HG02943 (cell line): ENCODE results near the gene POLR1G.

Source experiments
- ATAC-seq: cut with Tn5 transposase; IDR thresholded peaks from one replicate; pipeline ENCODE4 v1.9.1; 2021; ENCODE audit warnings: mild to moderate bottlenecking, low read depth, moderate library complexity; ENCODE audit not compliant: unreplicated experiment

The POLR1G gene

GRCh38 chr19:45406226-45407090, at the start of gene POLR1G:
TSS of gene POLR1G (plus strand) at chr19:45406644. CDS start at chr19:45406697, 53 bp downstream.
- ATAC-seq = peak; percentile 65

GRCh38 chr19:45356760-45357444, 49.5 kb upstream of the POLR1G start:
- no peak for ATAC-seq

GRCh38 chr19:45357445-45357783, 49.0 kb upstream of the POLR1G start:
- no peak for ATAC-seq

DNA sequence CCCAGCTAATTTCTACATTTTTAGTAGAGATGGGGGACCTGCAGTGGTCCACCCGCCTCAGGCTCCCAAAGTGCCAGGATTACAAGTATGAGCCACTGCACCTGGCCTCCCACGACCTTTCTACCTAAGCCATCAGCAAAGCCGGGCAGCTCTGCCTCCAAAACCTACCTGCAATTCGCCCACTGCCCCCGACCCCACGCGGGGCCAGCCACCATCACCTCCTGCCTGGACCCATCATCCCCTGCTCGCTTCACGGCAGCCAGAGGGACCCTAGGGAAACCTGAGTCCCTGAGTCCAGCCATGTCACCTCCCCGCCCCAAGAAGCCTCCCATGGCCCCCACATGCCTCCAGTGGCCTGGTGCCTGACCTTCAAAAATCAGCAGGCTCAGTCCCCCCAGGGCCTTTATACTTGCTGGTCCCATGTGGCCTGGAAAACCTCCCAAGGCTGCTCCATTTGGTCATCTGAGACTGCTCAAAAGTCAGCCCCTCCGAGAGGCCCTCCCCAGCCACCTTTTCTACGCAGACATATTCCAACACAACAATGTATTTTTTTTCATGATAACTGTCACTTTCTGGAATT, 48.1 kb upstream of the POLR1G start:
- ATAC-seq = no peak

- ATAC-seq = no peak
Measured at GRCh38 chr19:45361608-45362007, 44.8 kb upstream of the POLR1G start.

DNA sequence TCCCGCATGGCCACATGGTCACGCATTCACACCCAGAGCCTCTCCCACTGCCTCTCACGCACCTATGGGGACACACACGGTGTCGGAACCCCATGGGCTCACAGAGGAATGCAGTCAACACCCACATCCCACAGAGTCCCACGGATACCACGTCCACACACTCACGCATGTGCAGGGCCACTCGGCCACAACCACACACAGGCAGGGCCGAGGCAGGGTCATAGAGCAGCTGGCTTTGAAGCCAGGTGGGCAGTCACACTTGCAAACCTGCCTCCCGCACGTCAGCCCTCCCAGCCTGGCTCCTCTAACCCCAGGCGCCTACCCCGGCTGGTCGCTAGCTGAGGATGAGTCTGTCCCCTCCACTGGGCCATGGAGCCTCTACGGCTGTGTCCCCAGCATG, 44.2 kb upstream of the POLR1G start:
- ATAC-seq = no peak

DNA sequence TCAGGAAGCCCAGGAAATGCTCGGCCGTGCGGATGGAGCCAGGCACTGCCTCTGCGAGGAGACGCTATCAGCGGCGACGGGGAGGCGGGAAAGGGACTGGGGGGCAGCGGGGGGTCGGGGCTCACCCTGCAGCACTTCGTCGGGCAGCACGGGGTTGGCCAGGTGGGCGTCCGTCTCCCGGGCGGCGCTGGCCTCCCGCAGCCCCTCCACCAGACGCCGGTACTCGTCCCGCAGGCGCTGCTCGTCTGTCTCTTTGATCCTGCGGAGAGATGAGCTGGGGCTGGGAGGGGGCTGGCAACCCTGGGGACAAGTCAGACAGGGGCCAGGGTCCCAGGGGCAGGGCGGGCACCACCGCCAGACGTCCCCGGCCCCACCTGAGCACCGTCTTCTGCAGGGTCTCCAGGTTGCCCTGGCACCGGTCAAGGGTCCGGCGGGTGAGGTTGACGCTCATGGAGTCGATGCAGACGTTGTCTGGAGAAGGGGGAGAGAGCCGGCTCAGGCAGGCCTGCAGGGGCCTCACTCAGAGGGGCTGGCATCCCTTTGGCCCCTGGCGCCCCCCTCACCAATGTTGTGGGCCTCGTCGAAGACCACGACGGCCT, 42.5 kb upstream of the POLR1G start:
- ATAC-seq = no peak

- no peak for ATAC-seq
Measured at GRCh38 chr19:45364696-45365095, 41.7 kb upstream of the POLR1G start.

DNA sequence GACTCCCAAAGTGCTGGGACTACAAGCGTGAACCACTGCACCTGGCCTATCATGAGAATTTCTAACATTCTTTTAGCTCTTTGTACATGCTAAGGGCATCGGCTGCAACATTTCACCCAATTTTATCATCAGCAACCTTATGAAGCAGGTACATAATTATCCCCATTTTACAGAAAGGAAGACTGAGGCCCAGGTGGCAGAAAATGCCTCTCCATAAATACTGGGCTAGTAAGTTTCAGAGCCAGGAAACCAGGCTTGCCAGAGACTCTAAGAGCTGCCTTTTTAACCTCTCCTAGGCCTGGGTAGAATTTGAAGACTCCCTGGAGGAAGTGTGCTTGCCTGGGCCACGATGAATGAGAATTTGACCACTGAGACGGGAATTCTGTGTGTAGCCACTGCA, 38.3 kb upstream of the POLR1G start:
- no peak for ATAC-seq

- no peak for ATAC-seq
Measured at GRCh38 chr19:45368737-45369340, 37.6 kb upstream of the POLR1G start.

DNA sequence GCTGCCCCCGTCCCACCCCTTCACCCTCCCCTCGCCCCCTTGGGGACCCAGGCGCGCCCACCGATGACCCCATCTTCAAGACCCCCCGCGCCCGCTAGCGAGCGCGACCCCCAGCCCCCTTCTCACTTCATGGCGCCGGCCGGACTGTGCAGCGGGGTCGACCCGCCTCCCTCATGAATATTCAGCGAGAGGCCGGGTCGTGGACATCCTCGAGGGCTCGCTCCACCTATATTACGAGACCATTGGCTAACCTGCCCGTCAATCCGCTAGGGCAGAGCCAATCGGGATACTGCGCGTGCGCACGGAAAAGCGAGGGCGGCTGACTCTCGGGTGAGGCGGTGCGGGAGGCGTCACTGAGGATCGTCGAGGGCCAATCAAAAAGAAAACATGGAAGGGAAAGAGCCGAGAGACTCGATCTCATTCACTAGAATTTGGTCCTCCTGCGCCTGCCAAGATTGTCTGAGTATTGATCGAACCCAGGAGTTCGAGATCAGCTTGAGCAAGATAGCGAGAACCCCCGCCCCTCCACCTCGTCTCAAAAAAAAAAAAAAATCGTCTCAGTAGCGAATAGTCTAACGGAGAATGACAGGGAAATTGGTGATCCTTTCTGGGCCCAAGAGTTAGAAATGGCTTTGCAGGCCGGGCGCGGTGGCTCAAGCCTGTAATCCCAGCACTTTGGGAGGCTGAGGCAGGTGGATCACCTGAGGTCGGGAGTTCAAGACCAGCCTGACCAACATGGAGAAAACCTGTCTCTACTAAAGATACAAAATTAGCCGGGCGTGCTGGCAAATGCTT, 35.8 kb upstream of the POLR1G start, which contains the start of gene ERCC2:
ERCC2 (minus strand) TSS at position 164 of the 795 bp plus-strand sequence; CDS start at position 131, 33 bp downstream.
- ATAC-seq = peak; percentile 93

GRCh38 chr19:45376045-45376724, 30.3 kb upstream of the POLR1G start:
- no peak for ATAC-seq

GRCh38 chr19:45380107-45380506, 26.3 kb upstream of the POLR1G start:
- no peak for ATAC-seq

DNA sequence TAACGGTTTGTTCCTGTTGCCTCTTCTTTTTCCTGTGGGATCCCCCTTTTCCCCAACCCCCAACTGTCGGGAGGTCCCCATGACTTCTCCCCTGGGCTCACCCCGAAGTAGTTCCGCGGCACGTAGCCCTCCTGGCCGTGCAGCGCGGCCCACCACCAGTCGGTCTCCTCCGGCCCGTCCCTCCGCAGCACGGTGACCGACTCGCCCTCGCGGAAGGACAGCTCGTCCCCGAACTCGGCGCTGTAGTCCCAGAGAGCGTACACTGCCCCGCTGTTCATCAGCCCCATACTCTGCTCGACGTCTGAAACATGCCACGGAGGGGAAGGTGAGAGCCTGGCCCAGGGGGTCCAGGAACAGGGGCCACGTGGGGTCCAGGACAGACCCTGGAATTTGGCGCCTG, 24.0 kb upstream of the POLR1G start:
- no peak for ATAC-seq

DNA sequence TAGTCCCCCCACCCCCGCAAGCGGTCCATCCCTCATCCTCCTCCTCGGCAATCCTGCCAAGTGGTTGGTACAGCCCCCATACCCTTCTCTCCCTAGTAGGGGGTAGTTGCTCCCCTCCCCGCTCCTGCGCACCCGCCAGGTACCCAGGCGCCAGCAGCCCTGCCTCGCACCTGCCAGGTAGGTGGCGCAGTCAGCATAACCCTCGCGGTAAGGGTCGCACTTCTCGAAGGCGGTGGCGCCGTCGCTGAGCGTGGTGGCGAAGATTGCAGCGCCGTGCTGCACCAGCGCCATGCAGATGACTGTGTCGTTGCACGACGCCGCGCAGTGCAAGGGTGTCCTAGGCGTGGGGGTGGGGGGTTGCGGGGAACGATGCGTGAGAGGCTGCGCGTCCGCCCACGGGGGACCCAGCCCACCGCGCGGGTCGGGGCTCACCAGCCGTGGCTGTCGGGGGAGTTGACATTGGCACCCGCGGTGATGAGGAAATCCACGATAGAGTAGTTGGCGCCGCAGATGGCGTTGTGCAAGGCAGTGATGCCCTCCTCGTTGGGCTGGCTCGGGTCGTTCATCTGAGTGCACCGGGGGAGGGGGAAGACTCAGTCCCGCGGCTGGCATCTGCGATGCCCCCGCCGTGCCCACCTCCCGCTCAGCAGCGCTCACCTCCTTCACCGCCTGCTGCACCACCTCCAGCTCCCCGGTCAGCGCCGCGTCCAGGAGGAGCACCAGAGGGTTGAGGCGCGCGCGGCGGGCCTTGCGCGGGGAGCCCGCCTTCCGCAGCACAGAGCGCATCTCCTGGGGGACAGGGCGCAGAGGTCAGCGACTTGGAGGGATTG, 20.8 kb upstream of the POLR1G start:
- ATAC-seq = no peak

- no peak for ATAC-seq
Measured at GRCh38 chr19:45391346-45391745, 15.1 kb upstream of the POLR1G start.

- no peak for ATAC-seq
Measured at GRCh38 chr19:45391871-45392665, 14.4 kb upstream of the POLR1G start.
